GM13977 (cell line): Measurements from ENCODE around the gene OR4A47.
"Not testable (repeated sequence)": the region's sequence is repeated elsewhere in the genome, so short reads cannot be mapped to it uniquely, and the experiment has no call there.

ENCODE experiments used
- DNase-seq: peaks from one replicate; pipeline ENCODE4 v3.0.0; 2012; ENCODE audit warnings: low spot score
- in situ Hi-C: fragments of 300-500 bp; cut with MboI; formaldehyde crosslinking; loops from one replicate; pipeline ENCODE4 v1.12.0; 2022; ENCODE audit warnings: low sequenced_read_pairs, low pct_unique_long_range_greater_than_20kb, mixed read lengths, inconsistent platforms; ENCODE audit not compliant: unreplicated experiment
- TF ChIP-seq, protein P1 (sequence below): IDR thresholded peaks from 2 replicates; pipeline ENCODE4 v1.5.1; 2012; ENCODE audit warnings: mild to moderate bottlenecking, control low read depth; ENCODE audit not compliant: insufficient read depth; ENCODE audit errors: extremely low read depth, missing control alignments

Gene OR4A47, protein sequence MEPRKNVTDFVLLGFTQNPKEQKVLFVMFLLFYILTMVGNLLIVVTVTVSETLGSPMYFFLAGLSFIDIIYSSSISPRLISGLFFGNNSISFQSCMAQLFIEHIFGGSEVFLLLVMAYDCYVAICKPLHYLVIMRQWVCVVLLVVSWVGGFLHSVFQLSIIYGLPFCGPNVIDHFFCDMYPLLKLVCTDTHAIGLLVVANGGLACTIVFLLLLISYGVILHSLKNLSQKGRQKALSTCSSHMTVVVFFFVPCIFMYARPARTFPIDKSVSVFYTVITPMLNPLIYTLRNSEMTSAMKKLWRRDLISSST

DNA sequence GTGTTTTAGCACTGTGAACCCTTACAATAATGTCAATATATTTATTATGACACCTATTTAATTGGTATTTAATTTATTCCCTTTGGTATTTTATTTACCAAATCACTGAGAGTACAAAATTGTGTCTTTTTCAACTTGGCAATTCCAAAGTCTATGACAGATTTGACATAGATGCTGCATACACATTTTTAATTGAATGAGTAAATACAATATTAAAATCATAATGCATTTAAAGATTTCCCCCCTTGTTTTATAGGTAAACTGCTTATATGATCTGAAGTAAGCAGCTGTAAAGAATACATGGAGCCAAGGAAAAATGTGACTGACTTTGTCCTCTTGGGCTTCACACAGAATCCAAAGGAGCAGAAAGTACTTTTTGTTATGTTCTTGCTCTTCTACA lies at the start of gene OR4A47:
Gene OR4A47, plus strand, starts transcription at position 301 of the 400 bp plus-strand sequence. Its CDS starts 0 bp downstream, at position 301.
- not testable (repeated sequence) for DNase-seq

DNA sequence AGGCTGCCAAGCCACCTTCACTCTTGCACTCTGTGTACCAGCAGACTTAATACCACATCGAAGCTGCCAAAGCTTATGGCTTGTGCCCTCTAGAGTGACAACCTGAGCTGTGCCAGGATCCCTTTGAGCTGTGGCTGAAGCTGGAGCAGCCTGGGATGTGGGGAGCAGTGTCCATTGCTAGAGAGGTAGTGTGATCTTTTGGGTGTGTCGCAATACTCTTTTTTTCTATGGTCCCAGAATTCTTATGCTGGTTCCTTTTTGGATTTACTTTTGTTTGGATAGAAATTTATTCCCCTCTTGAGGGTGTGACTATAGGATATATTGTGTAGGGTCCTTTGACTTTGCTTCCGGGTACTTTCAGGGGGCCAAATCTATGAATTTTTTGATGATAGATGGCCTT lies 32.7 kb upstream of the OR4A47 start:
- in situ Hi-C loops, DNase-seq: not testable (repeated sequence)

More for the DNA sequence above, at the start of gene OR4A47:
- in situ Hi-C loops: not testable (repeated sequence)

DNA sequence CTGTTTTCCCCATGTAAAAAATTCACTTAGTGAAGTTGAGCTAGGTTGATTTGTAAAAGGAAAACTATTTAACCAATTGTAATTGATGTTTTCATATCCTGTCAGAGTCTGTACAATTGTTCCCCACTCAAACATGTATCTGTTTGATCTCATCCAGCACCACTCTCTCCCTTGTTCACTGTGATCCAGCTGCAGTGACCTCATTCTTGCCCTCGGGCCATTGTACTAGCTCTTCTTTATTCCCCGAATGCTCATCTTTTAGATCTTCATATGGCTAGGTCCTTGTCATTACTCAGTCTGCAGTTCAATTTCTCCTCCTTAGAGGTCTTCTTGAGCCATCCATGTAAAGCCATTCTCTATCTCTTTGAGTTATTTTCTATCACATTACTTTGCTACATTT lies 14.6 kb upstream of the OR4A47 start:
- in situ Hi-C loops, DNase-seq: not testable (repeated sequence)

DNA sequence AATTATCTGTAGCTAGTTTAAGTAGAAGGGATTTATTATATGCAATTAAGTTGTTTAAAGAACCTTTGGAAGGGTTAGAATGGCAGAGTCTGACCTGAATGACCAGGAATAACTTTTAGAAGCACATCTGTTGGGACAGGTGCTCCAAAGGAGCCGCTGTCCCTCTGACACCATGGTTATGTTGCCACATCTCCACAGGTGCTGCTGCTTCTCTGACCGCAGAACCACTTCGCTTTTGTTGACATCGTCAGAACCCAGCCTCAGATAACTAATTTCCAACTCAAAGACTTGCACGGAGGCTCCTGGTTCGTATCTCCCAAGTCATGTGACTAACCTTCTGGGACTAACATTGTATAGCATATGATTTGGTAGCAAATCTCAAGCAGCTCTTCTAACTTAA lies 13.9 kb upstream of the OR4A47 start:
- DNase-seq, in situ Hi-C loops: not testable (repeated sequence)

DNA sequence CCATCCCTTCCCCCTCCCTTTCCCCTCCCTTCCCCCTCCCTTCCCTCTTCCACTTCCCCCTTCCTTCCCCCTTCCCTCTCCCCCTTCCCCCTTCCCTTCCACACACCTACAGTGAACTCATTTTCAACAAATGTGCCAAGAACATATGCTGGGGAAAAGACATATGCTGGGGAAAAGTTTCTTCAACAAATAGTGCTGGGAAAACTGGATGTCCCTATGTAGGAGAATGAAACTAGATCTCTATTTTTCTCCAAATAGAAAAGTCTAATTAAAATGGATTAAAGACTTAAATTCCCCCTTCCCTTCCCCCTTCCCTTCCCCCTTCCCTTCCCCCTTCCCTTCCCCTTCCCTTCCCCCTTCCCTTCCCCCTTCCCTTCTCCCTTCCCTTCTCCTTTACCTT lies 17.6 kb downstream of the OR4A47 start:
- in situ Hi-C loops, DNase-seq: not testable (repeated sequence)

DNA sequence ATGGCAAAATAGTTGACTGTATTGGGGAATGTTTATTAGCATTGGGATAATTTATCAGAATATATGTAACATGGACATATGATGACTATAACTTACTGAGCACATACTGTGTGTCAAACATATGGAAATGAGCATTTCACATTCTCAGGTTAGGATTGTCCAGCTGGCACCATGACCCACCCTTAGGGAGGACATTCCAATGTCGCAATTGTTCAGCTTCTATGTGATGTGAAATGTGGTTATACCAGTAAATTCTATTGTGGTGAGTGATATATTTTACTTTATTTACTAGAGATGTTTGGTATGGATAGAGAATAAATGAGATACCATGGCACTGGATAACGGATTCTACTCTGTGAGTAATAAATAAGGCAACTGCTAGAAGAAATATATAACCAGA lies 50.4 kb downstream of the OR4A47 start:
- in situ Hi-C loops: no loop called here

More for the DNA sequence above, 50.4 kb downstream of the OR4A47 start:
- DNase-seq: no peak
- TF ChIP-seq, protein P1, sequence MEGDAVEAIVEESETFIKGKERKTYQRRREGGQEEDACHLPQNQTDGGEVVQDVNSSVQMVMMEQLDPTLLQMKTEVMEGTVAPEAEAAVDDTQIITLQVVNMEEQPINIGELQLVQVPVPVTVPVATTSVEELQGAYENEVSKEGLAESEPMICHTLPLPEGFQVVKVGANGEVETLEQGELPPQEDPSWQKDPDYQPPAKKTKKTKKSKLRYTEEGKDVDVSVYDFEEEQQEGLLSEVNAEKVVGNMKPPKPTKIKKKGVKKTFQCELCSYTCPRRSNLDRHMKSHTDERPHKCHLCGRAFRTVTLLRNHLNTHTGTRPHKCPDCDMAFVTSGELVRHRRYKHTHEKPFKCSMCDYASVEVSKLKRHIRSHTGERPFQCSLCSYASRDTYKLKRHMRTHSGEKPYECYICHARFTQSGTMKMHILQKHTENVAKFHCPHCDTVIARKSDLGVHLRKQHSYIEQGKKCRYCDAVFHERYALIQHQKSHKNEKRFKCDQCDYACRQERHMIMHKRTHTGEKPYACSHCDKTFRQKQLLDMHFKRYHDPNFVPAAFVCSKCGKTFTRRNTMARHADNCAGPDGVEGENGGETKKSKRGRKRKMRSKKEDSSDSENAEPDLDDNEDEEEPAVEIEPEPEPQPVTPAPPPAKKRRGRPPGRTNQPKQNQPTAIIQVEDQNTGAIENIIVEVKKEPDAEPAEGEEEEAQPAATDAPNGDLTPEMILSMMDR: no peak
